ENCODE data around the gene TAC3.

DNA sequence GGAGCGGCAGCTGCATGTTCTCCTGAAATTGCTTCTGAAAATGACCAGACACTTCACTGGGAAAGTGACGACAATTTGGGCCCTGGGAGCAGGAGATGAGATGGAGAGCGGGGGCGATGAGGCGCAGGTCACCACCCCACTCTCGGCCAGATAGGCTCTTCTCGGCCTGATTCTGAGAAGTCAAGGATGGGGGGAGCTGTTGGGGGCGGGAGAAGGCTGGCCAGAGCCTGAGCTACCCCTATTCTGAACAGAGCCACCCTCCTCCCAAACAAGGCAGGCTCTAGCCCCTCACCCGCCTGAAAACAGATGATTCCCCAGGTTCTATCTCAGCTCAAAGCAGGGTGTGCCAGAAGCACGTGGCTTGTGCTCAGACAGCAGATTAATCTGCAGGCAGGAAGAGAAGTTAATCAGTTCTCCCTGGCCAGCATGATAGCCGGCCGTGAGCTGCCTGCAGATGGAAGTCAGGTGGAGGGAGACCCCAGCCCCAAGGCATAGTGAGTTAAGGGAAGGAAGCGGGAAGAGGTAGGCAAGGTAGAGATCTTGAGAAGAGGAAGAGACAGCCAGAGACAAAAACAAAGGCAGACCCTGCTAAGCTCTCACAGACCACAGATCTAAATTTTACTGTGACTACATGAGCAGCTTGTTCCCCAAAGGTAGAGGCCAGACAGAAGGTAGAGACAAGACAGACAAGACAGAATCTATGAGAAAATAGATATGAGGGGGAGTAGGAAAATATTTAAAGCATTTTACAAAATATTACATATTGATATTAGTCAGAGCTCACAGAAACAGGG is 10.9 kb upstream of the TAC3 start:
- TF ChIP-seq POLR2AphosphoS5 (IDR thresholded peaks at IDR 0.05) = no peak
- TF ChIP-seq, protein P1, sequence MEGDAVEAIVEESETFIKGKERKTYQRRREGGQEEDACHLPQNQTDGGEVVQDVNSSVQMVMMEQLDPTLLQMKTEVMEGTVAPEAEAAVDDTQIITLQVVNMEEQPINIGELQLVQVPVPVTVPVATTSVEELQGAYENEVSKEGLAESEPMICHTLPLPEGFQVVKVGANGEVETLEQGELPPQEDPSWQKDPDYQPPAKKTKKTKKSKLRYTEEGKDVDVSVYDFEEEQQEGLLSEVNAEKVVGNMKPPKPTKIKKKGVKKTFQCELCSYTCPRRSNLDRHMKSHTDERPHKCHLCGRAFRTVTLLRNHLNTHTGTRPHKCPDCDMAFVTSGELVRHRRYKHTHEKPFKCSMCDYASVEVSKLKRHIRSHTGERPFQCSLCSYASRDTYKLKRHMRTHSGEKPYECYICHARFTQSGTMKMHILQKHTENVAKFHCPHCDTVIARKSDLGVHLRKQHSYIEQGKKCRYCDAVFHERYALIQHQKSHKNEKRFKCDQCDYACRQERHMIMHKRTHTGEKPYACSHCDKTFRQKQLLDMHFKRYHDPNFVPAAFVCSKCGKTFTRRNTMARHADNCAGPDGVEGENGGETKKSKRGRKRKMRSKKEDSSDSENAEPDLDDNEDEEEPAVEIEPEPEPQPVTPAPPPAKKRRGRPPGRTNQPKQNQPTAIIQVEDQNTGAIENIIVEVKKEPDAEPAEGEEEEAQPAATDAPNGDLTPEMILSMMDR (IDR thresholded peaks at IDR 0.05) = no peak
